ENCODE results near the gene LINGO3.
A peak's percentile ranks its signal among the peaks of the same experiment; 100 is the strongest.

The LINGO3 gene

DNA sequence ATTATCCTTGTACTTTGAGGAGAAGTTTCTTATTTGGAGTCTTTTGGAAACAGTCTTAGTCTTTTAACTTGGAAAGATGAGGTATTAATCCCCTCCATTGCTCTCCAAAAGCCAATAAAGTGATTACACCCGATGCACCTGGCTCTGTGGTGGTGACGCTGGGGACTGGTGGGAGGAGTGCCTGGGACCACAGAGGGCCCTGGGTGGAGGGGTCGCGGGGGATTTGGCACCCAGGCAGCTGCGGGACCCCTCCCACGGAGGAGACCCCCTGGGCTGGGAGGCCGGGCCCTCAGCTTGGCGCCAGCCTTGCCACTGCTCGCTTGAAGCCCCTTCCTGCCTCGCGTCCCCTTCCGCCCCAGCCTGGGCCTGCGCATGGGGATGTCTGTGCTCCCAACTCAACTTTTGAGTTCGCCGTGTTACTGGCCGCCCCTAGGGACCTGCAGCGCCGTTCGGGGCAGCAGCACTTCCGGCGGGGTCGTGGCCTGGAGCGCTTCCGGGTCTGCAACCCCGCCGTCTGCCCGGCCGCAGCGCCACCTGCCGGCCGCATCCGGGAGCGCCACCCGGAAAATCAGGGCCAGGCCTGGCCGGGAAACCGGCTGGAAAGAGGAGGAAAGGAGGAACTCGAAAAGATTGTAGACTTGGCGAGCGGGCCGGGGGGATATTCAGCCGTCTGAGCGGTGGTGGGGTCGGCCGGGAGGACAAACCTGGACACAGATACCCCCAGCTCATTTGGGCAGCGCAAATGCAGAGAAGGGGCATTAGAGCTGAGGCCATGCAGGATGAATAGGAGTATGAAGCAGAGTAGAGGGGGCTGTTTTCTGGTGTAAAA lies 34.4 kb downstream of the LINGO3 start (continued):
- TF ChIP-seq ZNF626 (tag by site-specific recombination; IDR thresholded peaks at IDR 0.05) (no peak), ZNF146 (tag by site-specific recombination; IDR thresholded peaks at IDR 0.05) (no peak; the same call in 1 of the 2 replicates), ZNF792 (tag by site-specific recombination; IDR thresholded peaks at IDR 0.05) (peak; percentile 79; the same call in 1 of the 2 replicates), ZBTB20 (tag by site-specific recombination; IDR thresholded peaks at IDR 0.05) (peak; percentile 92), KLF10 (tag by site-specific recombination; IDR thresholded peaks at IDR 0.05) (no peak; the same call in 1 of the 2 replicates), ZNF248 (tag by site-specific recombination; IDR thresholded peaks at IDR 0.05) (no peak), ZNF2 (tag by site-specific recombination; IDR thresholded peaks at IDR 0.05) (peak; percentile 96), ZFP3 (tag by site-specific recombination; IDR thresholded peaks at IDR 0.05; ENCODE audit: low read depth) (peak; percentile 100), SP3 (tag by site-specific recombination; IDR thresholded peaks at IDR 0.05) (peak; percentile 71), ZNF211 (tag by site-specific recombination; IDR thresholded peaks at IDR 0.05; ENCODE audit: low read depth) (no peak), HOXC10 (CRISPR knock-in tag; IDR thresholded peaks at IDR 0.05) (no peak), ZFHX2 (tag by site-specific recombination; conservative IDR thresholded peaks at IDR 0.05) (peak; percentile 41; the same call in 1 of the 2 replicates), MYNN (tag by site-specific recombination; IDR thresholded peaks at IDR 0.05; ENCODE audit: borderline replicate concordance) (peak; percentile 71; the same call in 1 of the 2 replicates), ZEB2 (tag by site-specific recombination; IDR thresholded peaks at IDR 0.05) (peak; percentile 86), ZNF16 (tag by site-specific recombination; IDR thresholded peaks at IDR 0.05; ENCODE audit: low read depth) (no peak), ZNF10 (tag by site-specific recombination; IDR thresholded peaks at IDR 0.05) (0 out of 2 replicates have a peak, but pooled peaks have one; percentile 29), ZNF664 (tag by site-specific recombination; IDR thresholded peaks at IDR 0.05) (no peak), ZSCAN23 (tag by site-specific recombination; IDR thresholded peaks at IDR 0.05) (no peak), ZNF707 (tag by site-specific recombination; IDR thresholded peaks at IDR 0.05) (no peak)
- TF ChIP-seq, protein P1, sequence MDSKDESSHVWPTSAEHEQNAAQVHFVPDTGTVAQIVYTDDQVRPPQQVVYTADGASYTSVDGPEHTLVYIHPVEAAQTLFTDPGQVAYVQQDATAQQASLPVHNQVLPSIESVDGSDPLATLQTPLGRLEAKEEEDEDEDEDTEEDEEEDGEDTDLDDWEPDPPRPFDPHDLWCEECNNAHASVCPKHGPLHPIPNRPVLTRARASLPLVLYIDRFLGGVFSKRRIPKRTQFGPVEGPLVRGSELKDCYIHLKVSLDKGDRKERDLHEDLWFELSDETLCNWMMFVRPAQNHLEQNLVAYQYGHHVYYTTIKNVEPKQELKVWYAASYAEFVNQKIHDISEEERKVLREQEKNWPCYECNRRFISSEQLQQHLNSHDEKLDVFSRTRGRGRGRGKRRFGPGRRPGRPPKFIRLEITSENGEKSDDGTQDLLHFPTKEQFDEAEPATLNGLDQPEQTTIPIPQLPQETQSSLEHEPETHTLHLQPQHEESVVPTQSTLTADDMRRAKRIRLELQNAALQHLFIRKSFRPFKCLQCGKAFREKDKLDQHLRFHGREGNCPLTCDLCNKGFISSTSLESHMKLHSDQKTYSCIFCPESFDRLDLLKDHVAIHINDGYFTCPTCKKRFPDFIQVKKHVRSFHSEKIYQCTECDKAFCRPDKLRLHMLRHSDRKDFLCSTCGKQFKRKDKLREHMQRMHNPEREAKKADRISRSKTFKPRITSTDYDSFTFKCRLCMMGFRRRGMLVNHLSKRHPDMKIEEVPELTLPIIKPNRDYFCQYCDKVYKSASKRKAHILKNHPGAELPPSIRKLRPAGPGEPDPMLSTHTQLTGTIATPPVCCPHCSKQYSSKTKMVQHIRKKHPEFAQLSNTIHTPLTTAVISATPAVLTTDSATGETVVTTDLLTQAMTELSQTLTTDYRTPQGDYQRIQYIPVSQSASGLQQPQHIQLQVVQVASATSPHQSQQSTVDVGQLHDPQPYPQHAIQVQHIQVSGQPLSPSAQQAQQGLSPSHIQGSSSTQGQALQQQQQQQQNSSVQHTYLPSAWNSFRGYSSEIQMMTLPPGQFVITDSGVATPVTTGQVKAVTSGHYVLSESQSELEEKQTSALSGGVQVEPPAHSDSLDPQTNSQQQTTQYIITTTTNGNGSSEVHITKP (tag by site-specific recombination; IDR thresholded peaks at IDR 0.05), result peak; percentile 51
- TF ChIP-seq, protein P2, sequence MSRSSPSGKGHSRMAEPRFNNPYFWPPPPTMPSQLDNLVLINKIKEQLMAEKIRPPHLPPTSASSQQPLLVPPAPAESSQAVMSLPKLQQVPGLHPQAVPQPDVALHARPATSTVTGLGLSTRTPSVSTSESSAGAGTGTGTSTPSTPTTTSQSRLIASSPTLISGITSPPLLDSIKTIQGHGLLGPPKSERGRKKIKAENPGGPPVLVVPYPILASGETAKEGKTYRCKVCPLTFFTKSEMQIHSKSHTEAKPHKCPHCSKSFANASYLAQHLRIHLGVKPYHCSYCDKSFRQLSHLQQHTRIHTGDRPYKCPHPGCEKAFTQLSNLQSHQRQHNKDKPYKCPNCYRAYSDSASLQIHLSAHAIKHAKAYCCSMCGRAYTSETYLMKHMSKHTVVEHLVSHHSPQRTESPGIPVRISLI (tag by site-specific recombination; IDR thresholded peaks at IDR 0.05), result no peak
- TF ChIP-seq, protein P3, sequence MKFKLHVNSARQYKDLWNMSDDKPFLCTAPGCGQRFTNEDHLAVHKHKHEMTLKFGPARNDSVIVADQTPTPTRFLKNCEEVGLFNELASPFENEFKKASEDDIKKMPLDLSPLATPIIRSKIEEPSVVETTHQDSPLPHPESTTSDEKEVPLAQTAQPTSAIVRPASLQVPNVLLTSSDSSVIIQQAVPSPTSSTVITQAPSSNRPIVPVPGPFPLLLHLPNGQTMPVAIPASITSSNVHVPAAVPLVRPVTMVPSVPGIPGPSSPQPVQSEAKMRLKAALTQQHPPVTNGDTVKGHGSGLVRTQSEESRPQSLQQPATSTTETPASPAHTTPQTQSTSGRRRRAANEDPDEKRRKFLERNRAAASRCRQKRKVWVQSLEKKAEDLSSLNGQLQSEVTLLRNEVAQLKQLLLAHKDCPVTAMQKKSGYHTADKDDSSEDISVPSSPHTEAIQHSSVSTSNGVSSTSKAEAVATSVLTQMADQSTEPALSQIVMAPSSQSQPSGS (tag by site-specific recombination; IDR thresholded peaks at IDR 0.05; ENCODE audit: low read depth), result no peak
- TF ChIP-seq, protein P4, sequence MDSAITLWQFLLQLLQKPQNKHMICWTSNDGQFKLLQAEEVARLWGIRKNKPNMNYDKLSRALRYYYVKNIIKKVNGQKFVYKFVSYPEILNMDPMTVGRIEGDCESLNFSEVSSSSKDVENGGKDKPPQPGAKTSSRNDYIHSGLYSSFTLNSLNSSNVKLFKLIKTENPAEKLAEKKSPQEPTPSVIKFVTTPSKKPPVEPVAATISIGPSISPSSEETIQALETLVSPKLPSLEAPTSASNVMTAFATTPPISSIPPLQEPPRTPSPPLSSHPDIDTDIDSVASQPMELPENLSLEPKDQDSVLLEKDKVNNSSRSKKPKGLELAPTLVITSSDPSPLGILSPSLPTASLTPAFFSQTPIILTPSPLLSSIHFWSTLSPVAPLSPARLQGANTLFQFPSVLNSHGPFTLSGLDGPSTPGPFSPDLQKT (IDR thresholded peaks at IDR 0.05; ENCODE audit: borderline replicate concordance, low read depth, low read length), result no peak
- TF ChIP-seq, protein P5, sequence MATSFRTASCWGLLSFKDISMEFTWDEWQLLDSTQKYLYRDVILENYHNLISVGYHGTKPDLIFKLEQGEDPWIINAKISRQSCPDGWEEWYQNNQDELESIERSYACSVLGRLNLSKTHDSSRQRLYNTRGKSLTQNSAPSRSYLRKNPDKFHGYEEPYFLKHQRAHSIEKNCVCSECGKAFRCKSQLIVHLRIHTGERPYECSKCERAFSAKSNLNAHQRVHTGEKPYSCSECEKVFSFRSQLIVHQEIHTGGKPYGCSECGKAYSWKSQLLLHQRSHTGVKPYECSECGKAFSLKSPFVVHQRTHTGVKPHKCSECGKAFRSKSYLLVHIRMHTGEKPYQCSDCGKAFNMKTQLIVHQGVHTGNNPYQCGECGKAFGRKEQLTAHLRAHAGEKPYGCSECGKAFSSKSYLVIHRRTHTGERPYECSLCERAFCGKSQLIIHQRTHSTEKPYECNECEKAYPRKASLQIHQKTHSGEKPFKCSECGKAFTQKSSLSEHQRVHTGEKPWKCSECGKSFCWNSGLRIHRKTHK (tag by site-specific recombination; IDR thresholded peaks at IDR 0.05), result no peak
- TF ChIP-seq, protein P6, sequence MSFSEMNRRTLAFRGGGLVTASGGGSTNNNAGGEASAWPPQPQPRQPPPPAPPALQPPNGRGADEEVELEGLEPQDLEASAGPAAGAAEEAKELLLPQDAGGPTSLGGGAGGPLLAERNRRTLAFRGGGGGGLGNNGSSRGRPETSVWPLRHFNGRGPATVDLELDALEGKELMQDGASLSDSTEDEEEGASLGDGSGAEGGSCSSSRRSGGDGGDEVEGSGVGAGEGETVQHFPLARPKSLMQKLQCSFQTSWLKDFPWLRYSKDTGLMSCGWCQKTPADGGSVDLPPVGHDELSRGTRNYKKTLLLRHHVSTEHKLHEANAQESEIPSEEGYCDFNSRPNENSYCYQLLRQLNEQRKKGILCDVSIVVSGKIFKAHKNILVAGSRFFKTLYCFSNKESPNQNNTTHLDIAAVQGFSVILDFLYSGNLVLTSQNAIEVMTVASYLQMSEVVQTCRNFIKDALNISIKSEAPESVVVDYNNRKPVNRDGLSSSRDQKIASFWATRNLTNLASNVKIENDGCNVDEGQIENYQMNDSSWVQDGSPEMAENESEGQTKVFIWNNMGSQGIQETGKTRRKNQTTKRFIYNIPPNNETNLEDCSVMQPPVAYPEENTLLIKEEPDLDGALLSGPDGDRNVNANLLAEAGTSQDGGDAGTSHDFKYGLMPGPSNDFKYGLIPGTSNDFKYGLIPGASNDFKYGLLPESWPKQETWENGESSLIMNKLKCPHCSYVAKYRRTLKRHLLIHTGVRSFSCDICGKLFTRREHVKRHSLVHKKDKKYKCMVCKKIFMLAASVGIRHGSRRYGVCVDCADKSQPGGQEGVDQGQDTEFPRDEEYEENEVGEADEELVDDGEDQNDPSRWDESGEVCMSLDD (tag by site-specific recombination; IDR thresholded peaks at IDR 0.05), result peak; percentile 77; the same call in 1 of the 2 replicates
- TF ChIP-seq, protein P7, sequence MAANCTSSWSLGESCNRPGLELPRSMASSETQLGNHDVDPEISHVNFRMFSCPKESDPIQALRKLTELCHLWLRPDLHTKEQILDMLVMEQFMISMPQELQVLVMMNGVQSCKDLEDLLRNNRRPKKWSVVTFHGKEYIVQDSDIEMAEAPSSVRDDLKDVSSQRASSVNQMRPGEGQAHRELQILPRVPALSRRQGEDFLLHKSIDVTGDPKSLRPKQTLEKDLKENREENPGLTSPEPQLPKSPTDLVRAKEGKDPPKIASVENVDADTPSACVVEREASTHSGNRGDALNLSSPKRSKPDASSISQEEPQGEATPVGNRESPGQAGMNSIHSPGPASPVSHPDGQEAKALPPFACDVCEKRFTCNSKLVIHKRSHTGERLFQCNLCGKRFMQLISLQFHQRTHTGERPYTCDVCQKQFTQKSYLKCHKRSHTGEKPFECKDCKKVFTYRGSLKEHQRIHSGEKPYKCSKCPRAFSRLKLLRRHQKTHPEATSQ (tag by site-specific recombination; IDR thresholded peaks at IDR 0.05), result peak; percentile 83; the same call in 1 of the 2 replicates
